ENCODE results near the gene PIK3C2G.

The PIK3C2G gene

GRCh38 chr12:18655351-18655750, 394.0 kb downstream of the PIK3C2G start:
- no peak for ATAC-seq
- no peak for TF ChIP-seq TOX (CRISPR knock-in tag; IDR thresholded peaks at IDR 0.05; ENCODE audit: borderline replicate concordance)
- no peak for TF ChIP-seq ZNF8 (CRISPR knock-in tag; IDR thresholded peaks at IDR 0.05)
- no peak for TF ChIP-seq POU6F1 (CRISPR knock-in tag; IDR thresholded peaks at IDR 0.05; ENCODE audit: borderline replicate concordance, low read depth)
- TF ChIP-seq, protein P1, sequence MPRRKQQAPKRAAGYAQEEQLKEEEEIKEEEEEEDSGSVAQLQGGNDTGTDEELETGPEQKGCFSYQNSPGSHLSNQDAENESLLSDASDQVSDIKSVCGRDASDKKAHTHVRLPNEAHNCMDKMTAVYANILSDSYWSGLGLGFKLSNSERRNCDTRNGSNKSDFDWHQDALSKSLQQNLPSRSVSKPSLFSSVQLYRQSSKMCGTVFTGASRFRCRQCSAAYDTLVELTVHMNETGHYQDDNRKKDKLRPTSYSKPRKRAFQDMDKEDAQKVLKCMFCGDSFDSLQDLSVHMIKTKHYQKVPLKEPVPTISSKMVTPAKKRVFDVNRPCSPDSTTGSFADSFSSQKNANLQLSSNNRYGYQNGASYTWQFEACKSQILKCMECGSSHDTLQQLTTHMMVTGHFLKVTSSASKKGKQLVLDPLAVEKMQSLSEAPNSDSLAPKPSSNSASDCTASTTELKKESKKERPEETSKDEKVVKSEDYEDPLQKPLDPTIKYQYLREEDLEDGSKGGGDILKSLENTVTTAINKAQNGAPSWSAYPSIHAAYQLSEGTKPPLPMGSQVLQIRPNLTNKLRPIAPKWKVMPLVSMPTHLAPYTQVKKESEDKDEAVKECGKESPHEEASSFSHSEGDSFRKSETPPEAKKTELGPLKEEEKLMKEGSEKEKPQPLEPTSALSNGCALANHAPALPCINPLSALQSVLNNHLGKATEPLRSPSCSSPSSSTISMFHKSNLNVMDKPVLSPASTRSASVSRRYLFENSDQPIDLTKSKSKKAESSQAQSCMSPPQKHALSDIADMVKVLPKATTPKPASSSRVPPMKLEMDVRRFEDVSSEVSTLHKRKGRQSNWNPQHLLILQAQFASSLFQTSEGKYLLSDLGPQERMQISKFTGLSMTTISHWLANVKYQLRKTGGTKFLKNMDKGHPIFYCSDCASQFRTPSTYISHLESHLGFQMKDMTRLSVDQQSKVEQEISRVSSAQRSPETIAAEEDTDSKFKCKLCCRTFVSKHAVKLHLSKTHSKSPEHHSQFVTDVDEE (CRISPR knock-in tag; IDR thresholded peaks at IDR 0.05), result no peak
- no peak for TF ChIP-seq SNAI2 (CRISPR knock-in tag; IDR thresholded peaks at IDR 0.05)
- TF ChIP-seq PATZ1 (CRISPR knock-in tag; IDR thresholded peaks at IDR 0.05; ENCODE audit: borderline replicate concordance), result no peak
- TF ChIP-seq, protein P2, sequence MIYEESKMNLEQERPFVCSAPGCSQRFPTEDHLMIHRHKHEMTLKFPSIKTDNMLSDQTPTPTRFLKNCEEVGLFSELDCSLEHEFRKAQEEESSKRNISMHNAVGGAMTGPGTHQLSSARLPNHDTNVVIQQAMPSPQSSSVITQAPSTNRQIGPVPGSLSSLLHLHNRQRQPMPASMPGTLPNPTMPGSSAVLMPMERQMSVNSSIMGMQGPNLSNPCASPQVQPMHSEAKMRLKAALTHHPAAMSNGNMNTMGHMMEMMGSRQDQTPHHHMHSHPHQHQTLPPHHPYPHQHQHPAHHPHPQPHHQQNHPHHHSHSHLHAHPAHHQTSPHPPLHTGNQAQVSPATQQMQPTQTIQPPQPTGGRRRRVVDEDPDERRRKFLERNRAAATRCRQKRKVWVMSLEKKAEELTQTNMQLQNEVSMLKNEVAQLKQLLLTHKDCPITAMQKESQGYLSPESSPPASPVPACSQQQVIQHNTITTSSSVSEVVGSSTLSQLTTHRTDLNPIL (CRISPR knock-in tag; IDR thresholded peaks at IDR 0.05; ENCODE audit: low read depth), result no peak
- no peak for TF ChIP-seq TCF4 (CRISPR knock-in tag; IDR thresholded peaks at IDR 0.05; ENCODE audit: borderline replicate concordance)
- TF ChIP-seq BACH2 (CRISPR knock-in tag; IDR thresholded peaks at IDR 0.05; ENCODE audit: borderline replicate concordance), result no peak
- no peak for TF ChIP-seq ZFP30 (CRISPR knock-in tag; IDR thresholded peaks at IDR 0.05)
- no peak for TF ChIP-seq ESRRG (CRISPR knock-in tag; IDR thresholded peaks at IDR 0.05)

- TF ChIP-seq ZNF70 (CRISPR knock-in tag; IDR thresholded peaks at IDR 0.05) (no peak), CSDC2 (CRISPR knock-in tag; IDR thresholded peaks at IDR 0.05) (no peak), SNAI2 (CRISPR knock-in tag; IDR thresholded peaks at IDR 0.05) (no peak), ISL1 (CRISPR knock-in tag; IDR thresholded peaks at IDR 0.05) (no peak), ZNF565 (CRISPR knock-in tag; conservative IDR thresholded peaks at IDR 0.05; ENCODE audit: low read depth) (no peak), CSRNP3 (CRISPR knock-in tag; IDR thresholded peaks at IDR 0.05) (no peak), ZFP30 (CRISPR knock-in tag; IDR thresholded peaks at IDR 0.05) (no peak), TOX (CRISPR knock-in tag; IDR thresholded peaks at IDR 0.05; ENCODE audit: borderline replicate concordance) (no peak), ARNTL (CRISPR knock-in tag; IDR thresholded peaks at IDR 0.05; ENCODE audit: borderline replicate concordance, low read depth) (no peak), PPARA (CRISPR knock-in tag; IDR thresholded peaks at IDR 0.05; ENCODE audit: borderline replicate concordance) (no peak), ZC3H10 (CRISPR knock-in tag; IDR thresholded peaks at IDR 0.05) (no peak), ZFP3 (CRISPR knock-in tag; IDR thresholded peaks at IDR 0.05) (no peak), PATZ1 (CRISPR knock-in tag; IDR thresholded peaks at IDR 0.05; ENCODE audit: borderline replicate concordance) (no peak), TCF4 (CRISPR knock-in tag; IDR thresholded peaks at IDR 0.05; ENCODE audit: borderline replicate concordance) (no peak), ESRRG (CRISPR knock-in tag; IDR thresholded peaks at IDR 0.05) (no peak), RARB (CRISPR knock-in tag; IDR thresholded peaks at IDR 0.05) (no peak), POU6F1 (CRISPR knock-in tag; IDR thresholded peaks at IDR 0.05; ENCODE audit: borderline replicate concordance, low read depth) (no peak), ZNF8 (CRISPR knock-in tag; IDR thresholded peaks at IDR 0.05) (no peak), GLIS3 (CRISPR knock-in tag; IDR thresholded peaks at IDR 0.05) (no peak)
- TF ChIP-seq, protein P2 (CRISPR knock-in tag; IDR thresholded peaks at IDR 0.05; ENCODE audit: low read depth), result no peak
- no peak for ATAC-seq
These were observed 396.9 kb downstream of the PIK3C2G start for GRCh38 chr12:18658179-18658578.

Measured in SK-N-SH treated with all-trans-retinoic acid at 6 μM for 48 hours (cell line).